GM18511 (cell line): ENCODE results near the gene TXNIP.
"Not testable (repeated sequence)": the region's sequence is repeated elsewhere in the genome, so short reads cannot be mapped to it uniquely, and the experiment has no call there.

Source experiments
- ATAC-seq: cut with Tn5 transposase; IDR thresholded peaks from one replicate; pipeline ENCODE4 v1.9.1; 2021; ENCODE audit warnings: mild to moderate bottlenecking, moderate library complexity; ENCODE audit not compliant: unreplicated experiment

The TXNIP gene, protein sequence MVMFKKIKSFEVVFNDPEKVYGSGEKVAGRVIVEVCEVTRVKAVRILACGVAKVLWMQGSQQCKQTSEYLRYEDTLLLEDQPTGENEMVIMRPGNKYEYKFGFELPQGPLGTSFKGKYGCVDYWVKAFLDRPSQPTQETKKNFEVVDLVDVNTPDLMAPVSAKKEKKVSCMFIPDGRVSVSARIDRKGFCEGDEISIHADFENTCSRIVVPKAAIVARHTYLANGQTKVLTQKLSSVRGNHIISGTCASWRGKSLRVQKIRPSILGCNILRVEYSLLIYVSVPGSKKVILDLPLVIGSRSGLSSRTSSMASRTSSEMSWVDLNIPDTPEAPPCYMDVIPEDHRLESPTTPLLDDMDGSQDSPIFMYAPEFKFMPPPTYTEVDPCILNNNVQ

DNA sequence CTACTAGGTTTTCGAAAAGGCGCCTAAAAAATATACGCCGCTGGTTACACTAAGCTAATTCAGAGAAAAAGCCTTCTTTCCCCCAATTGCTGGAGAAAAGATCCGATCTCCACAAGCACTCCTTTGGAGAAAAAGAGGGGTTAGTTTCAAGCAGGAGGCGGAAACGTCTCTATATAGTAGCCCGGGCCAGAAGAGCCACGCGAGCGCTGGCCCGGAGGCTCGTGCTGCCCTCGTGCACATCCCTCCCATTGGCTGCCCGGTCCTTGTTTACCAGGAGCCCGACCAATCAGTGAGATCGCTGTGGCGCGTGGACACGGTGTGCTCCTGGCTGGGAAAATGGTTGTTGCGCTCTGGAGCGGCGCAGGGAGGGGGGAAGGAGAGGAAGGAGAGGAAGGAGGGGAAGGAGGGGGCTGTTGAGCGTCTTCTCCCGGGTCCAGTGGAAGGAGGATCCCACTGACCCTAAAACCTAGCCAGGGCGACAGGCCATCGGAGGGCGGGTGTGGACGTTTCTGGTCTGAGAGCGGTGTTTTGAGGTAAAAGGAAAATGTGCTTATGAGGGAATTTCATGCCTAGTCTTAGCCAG lies at the start of gene TXNIP:
Gene TXNIP (minus strand): TSS at position 147 of the 583 bp plus-strand sequence. CDS start 313 bp downstream, outside the sequence.
- ATAC-seq, result peak; percentile 94

DNA sequence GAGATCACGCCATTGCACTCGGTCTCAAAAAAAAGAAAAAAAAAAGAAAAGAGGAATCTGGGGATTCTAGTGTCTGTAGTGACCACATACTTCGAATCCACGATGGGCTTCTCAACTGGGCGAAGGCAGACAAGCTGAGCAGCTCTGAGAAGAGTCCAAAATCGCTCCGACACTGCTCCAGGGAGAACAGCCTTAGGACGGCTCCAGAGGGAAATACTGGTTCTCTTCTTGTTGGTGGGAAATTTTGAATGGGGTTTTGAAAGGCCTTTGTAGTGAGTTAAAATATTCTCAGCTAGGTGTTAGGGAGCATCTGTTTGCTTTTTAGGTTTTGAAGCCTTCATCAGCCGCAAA lies 43.4 kb upstream of the TXNIP start:
- ATAC-seq, result no peak

DNA sequence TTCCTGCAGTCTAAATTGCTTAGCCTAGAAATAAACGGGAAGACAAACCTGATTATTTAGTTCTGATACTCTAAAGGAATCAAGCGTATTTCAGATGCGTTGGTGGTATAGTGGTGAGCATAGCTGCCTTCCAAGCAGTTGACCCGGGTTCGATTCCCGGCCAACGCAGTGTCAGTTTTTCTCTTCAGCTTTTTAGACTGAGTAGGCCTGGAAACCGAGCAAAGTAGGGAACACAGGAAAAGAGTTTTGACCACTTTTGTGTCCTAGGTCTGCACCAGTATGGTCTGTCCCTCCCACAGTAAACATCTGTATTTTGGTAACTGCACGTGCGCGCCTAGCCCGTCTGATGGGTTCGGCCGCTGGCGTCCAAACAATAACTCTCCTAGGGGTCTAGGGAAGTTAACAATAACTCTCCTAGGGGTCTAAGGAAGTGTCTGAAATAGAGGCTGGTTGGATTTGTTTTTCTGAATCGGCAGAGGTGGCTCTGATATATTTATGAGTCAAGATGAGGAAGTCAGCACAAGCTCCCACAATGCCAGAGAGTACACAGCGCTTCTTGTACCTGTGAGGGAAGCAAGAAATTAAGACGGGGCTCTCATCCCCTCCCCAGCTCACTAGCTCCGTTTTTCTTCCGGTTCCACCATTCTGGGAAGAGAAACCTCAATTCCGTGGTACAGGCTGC lies 40.7 kb upstream of the TXNIP start:
- ATAC-seq, result peak; percentile 32

DNA sequence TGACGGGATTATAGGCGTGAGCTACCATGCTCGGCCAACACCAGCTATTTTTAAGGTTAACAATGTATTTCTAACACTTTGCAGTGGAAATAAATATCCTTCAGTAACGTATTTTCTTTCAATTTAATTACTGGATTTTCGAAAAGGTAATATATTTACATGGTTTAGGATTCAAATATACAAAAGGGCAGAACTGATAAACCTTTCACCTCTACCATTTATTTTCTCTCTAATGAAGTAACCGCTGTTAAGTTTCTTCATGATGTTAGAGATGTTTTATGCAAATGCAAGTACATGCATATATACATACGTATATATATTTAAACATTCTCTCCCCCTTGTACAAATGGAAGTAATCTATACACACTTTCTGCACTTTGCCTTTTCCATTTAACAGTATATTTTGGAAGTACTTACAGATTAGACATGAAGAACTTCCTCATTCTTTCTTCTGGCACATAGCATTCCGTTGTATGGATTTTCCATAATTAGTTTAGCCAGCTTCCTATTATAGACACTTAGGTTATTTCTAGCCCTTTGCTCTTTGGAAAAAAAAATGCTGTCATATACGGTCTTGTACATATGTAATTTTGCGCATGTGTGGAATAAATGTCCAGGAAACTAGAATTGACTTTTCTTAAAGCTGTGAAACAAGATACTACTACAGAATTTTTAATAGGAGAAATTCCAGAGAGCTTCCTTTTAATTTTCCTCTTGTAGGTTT lies 40.0 kb upstream of the TXNIP start:
- no peak for ATAC-seq

DNA sequence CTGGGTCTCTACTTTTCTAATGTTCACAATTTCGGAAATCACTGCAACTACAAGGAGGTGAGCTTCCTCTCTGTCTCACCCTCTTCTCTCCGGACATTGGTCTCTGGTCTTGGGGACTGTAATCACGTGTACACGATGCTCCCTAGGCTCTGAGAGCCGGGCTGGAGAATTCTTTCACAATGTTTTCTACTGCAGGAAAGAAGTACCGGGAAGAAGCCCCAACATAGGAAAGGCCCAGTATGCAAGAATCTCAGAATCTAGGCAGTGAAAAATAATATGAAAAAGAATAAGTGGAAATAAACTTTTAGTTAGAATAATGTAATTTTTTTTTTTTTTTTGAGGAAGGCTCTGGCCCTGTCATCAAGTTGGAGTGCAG lies 38.7 kb upstream of the TXNIP start:
- ATAC-seq, result no peak

DNA sequence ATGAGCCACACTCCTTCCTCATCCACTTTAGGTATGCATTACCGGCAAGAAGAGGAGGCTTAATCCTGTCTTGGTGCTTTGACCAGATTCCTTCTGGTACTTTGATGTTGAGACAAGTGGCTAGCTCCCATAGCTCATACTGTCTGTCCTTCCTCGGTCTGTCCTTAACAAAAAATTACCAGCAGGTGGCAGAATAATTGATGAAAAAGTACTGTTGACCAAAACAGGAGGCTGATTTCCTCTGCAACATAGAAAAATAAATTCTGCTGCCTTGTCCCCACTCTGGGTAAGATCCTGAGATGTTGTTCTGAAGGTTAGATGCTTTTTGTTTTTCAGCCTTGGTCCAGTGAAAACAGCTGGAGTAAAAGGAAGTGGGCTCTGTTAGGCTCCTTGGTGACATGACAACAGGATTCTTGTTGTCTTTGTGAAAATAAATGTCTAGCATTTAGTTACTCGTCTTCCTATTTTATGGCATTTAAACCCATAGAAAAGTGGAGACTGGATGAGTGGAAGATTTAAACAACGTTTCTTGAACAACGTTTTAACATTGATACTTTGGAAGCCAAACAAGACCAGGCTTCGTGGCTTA lies 36.3 kb upstream of the TXNIP start:
- no peak for ATAC-seq

DNA sequence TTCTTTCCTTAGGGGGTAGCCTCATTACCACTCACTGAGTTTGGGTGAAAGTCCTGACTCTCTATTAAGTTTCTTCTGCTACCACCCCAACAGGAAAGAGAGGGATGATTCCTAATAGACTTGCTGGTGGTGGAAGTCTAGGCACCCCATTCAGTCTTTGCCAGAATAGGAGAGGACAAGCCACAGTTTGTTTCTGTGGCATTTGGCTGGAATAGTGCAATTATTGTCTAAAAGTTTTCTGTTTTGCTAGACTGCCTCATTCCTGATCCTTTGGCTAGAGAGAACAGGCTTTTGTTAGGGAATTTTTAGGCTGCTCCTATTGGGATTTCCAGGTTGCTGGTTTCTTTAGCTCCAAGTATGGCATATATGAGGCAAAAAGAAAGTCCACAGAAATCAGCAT lies 35.1 kb upstream of the TXNIP start:
- no peak for ATAC-seq

DNA sequence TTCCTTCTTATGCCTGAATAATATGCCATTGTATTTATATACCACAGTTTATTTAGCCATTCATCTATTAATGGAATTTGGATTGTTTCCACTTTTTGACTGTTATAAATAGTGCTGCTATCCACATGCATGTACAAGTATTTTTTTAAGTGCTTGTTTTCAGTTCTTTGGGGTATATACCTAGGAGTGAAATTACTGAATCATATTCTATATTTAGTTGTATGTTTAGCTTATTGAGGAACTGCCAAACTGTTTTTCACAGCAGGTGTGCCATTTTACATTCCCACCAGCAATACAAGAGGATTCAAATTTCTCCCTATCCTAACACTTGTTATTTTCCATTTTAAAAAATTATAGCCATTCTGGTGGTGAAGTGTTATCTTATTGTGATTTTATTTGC lies 32.7 kb upstream of the TXNIP start:
- no peak for ATAC-seq

DNA sequence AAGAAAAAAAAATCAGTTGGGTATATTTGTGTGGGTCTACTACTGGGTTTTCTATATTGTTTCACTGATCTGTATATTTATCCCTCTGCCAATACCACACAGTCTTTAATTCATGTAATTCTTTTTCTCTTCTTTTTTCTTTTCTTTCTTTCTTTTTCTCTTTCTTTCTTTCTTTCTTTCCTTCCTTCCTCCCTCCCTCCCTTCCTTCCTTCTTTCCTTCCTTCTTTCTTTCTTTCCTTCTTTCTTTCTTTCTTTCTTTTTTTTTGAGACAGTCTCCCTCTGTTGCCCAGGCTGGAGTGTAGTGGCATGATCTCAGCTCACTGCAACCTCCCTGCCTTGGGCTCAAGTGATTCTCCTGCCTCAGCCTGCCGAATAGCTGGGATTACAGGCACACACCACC lies 30.3 kb upstream of the TXNIP start:
- ATAC-seq, result not testable (repeated sequence)

DNA sequence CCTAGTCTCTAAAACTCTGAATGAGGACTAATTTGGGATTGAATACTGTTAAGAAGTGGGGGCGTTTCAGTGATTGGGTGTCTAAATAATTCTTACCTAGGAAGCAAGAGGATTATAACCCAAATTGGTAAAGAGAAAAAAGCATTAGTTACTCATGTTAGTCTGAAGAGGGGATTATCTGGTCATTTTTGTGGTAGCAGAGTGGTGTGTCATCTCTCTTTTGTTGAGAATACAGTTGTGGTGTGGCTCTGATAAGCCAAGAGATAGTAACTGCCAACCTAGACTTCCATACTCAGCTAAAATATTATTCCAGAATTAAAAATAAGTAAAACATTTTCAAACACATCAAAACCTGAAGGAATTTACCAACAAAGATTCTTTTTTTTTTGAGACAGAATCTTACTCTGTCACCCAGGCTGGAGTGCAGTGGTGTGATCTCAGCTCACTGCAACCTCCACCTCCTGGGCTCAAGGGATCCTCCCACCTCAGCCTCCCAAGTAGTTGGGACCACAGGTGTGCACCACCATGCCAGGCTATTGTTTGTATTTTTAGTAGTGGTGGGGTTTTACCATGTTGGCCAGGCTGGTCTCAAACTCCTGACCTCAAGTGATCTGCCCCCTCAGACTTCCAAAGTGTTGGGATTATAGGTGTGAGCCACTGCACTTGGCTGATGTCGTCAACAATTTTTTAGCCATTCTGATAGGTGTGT lies 29.6 kb upstream of the TXNIP start:
- not testable (repeated sequence) for ATAC-seq

DNA sequence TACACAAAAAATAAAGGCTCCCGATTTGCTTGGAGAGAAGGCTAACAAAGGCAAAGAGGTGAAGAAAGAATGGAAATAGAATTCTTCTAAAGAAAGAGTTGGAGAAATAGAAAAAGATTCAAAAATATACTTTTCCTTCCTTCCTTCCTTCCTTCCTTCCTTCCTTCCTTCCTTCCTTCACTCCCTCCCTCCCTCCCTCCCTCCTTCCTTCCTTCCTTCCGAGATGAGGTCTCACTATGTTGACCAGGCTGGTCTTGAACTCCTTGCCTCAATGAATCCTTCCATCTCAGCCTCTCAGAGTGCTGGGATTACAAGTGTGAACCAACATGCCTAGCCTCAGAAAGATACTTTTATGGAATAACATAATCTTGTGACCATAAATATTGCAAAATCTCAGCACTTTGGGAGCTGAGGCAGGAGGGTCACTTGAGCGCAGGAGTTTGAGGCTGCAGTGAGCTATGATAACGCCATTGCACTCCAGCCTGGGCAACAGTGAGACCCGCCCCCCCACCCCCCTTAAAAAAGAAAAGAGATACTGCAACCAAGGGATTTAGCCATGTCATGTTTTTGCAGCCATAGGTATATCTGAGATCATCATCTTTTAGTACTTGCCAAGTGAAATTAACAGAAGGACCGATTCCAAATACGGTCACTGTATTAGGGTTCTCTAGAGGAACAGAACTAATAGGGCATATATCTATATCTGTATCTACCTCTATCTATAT lies 26.2 kb upstream of the TXNIP start:
- no peak for ATAC-seq

DNA sequence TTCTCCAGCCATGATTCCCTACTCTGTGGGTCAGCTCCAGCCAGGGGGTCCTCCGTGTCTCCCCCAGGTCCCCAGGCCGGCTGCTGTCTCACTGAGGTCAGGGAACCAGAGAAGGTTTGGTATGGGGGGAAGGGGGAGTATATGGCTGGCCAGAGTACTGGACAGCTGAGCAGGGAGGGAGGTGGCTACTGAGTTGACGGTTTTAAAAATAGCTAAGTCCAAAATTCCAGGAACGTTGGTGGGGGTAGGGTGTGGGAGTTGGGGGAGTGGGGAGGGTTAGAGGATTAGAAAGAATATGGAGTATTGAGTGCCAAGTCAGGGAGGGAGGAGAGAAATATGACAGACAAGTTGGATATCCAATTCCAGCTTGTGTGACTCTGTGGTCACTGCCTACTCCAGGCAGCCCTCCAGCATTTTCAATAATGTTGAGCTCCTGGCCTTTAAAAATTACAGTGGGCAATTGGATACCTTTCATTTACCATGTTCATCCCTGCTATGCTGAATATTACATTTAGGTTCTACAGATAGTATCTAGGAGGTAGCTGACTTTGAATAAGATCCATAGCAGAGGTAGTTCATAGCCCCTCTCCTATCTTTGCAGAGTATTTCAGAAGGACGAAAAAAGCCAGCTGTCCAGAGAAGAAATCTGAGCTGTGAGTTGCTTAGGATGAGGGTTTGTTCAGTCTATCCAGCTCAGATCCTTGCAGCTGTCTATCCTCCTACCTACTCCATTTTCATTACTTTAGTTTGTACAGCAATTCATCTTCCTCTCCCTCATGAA lies 25.4 kb upstream of the TXNIP start, which contains the start of gene HJV:
Gene HJV (minus strand): TSS at position 114 of the 781 bp plus-strand sequence. CDS start 1,504 bp downstream, outside the sequence.
- no peak for ATAC-seq

DNA sequence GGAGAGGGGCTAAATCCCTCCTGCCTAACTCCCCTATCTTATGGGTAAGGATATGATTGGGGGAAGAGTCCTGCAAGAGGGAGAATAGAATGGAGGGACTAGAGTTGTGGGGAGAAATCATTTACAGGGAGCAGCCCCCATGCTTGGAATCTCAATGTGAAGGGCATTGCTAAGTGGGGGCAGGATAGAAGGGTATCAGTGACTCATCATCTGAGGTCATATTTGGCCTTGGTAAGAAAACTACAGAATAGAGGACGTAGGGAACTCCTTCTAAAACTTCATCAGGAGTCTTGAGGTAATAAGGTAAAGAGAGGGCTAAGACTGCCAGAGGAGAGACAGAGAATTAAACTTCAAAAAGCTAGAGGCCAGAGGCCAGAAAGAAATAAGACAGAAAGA lies 24.7 kb upstream of the TXNIP start:
- ATAC-seq, result no peak

DNA sequence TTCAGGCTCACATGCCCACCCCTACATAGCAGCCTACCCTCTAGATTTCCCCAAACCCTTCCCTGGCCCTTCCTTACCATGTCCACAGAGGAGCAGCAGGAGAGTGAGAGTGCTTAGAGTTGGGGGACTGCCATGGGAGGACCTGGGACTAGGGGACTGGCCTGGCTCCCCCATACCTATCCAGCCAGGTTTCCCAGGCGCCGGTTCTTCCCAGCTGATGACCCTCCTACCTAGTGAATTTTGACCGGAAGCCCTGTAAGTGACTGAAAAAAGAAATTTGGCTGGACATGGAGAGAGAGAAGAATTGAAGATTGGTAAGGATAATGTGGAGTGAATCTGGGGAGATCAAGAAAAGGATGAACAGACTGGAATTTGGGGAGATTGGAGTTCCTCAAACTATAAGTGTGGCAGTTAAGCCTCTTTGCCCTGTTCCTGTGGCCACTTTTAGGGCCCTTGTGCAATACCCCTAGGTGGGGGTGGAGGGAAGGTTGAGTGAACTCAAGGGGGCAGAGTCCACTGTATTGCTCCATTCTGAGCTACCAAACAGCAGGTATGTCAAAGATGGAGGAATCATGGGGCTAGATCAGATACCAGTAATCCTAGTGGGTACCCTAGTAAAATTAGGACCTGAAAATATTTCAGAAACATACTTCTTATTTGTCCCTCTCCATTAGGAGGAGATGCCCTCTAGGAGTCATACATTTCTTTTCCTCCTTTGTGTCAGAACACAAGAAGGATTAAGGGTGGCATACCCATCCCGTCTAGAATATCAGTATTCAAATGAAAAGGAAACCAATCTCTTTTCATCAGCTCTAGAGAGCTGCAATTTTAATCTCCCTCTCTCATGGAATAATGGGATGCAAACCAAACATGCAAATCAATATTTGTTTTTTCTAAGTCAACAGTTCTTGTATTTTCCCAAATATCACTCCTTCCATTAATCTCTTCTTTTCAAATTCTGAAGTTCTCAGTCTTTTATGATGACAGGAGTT lies 24.0 kb upstream of the TXNIP start:
- ATAC-seq, result no peak

DNA sequence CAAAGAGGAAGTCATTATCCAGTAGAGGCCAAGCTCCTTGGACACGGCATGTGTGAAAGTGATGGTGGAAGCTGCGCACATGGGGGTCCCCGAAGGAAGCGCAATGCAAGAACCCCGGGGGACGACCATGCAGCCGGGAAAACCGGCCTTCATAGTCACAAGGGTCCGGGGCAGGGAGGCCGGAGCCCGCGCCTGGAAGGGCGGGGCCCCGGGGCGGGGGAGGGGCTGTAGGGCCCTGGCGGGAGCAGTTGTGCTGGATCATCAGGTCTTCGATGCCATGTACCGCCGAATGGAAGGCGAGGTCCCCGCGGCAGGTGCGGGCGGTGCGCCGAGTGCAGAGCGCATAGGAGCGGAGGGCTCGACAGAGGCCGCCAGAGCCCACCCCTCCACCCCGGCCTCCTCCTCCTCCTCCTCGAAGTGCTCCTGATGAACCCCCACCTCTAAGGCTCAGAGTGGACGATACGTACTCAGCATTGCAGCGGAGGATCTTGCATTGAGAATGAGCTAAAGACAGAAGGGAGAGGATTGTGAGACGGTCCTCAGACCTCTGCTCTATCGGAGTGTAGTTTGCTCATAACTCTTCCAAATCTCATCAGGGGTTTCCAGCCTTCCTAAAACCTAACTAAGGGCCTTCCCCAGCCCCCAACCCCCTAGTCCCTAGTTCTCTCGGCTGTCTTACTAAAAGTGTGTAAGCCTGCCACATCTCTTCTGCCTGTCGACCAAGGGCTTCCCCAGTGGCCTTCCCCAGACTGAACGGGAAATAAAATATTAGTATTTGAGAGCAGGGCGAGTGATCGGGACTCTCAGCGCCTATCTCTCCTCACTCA lies 23.1 kb upstream of the TXNIP start:
- ATAC-seq, result no peak

DNA sequence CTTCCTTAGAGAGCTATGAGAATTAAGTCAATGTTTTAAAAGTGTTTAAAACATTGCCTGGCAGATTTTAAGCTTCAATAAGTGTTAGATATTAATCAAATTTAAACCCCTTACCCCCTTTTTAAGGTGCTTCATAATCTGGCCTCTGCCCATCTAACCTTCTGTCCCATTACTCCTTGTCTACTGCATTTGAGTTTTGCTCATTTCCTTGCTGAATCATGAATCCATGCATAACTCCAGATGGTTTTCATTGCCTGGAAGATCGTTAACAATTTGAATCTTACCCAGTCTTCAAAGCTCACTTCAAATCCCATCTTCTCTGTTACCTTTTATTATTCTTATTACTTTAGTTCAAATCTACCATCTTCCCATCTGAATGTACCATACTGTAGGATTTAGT lies 20.5 kb upstream of the TXNIP start:
- ATAC-seq, result no peak

DNA sequence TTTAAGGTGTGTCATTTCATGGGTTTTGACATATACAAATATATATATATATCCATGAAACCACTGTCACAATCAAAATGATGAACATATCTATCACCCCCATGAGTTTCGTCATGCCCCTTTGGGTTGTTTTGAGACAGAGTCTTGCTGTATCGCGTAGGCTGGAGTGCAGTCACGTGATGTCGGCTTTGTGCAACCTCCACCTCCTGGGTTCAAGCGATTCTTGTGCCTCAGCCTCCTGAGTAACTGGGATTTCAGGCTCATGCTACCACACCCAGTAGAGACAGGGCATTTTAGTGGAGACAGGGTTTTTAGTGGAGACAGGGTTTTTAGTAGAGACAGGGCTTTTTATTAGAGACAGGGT lies 17.2 kb upstream of the TXNIP start:
- no peak for ATAC-seq
